HG02623 (cell line): Measurements from ENCODE around the gene SPDYE2.
"Not testable (repeated sequence)": the region's sequence is repeated elsewhere in the genome, so short reads cannot be mapped to it uniquely, and the experiment has no call there.

ENCODE experiments used
- ATAC-seq: cut with Tn5 transposase; IDR thresholded peaks from one replicate; pipeline ENCODE4 v1.9.1; 2021; ENCODE audit warnings: moderate library complexity; ENCODE audit not compliant: unreplicated experiment

Gene SPDYE2

GRCh38 chr7:102550808-102551422 lies at the start of gene SPDYE2:
Gene SPDYE2 (plus strand): TSS chr7:102551226. CDS start chr7:102553256, 2,030 bp downstream.
- ATAC-seq: not testable (repeated sequence)

DNA sequence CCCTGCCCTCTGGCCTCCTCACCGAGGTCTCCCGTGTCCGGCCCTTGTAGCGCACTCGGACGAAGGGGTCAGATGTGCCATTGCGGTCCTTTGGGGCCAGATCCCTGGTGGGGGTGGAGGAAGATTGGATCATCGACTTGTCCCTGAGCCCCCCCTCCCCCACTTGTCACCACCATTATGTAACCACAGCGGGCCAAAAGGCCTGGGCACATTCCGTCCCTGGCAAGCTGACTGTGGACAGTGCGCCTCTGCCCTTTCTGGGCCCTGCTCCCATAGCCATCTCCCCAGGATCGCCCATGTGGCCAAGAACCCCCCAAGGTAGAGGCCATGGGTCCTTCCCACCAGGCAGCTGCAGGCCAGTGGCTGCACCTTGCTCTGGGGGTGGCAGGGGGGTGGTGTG lies 47.9 kb upstream of the SPDYE2 start:
- ATAC-seq: not testable (repeated sequence)

GRCh38 chr7:102505298-102506185 lies 45.5 kb upstream of the SPDYE2 start:
- ATAC-seq: not testable (repeated sequence)

GRCh38 chr7:102507410-102508088 lies 43.5 kb upstream of the SPDYE2 start:
- not testable (repeated sequence) for ATAC-seq

DNA sequence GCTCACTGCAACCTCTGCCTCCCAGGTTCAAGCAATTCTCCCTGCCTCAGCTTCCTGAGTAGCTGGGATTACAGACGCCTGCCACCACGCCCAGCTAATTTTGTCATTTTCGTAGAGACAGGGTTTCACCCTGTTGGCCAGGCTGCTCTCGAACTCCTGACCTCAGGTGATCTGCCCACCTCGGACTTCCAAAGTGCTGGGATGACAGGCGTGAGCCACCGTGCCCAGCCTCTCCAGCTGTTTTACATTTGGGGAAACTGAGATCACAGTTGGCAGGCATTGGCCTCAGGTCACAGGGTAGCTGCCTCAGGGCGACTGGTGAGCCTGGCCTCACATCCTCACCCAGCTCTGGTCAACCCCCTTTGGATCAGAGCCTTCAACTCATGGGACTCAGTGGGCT lies 40.5 kb upstream of the SPDYE2 start:
- ATAC-seq: not testable (repeated sequence)

DNA sequence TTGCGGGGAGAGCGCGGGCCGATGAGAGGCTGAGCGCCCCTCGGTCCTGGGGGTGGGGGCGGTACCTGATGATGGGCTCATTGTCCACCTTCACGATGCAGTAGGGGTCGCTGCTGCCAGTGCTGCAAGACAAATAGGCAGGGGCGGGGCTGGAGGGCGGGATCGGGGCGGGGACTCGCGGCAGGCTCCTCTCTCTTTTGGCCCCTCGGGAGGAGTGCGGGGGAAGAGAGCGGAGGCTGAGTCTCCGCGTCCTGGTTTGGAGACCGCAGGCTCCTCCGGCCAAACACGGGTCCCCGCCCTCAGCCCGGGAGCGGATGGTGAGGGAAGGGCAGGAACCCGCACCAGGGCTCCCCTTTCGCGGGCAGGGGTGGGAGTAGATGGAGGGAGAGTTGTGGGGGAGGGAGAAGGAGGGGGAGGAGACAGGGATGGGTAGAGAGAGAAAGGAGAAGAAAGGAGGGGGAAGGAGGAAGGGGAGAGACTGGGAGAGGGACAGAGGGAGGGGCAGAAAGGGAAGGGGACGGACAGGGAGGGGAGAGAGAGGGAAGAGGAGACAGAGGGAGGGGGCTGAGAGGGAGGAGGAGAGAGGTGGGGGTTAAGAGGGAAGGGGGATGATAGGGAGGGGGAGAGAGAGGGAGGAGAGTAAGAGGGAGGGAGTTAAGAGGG lies 39.0 kb upstream of the SPDYE2 start:
- peak; percentile 37 for ATAC-seq

DNA sequence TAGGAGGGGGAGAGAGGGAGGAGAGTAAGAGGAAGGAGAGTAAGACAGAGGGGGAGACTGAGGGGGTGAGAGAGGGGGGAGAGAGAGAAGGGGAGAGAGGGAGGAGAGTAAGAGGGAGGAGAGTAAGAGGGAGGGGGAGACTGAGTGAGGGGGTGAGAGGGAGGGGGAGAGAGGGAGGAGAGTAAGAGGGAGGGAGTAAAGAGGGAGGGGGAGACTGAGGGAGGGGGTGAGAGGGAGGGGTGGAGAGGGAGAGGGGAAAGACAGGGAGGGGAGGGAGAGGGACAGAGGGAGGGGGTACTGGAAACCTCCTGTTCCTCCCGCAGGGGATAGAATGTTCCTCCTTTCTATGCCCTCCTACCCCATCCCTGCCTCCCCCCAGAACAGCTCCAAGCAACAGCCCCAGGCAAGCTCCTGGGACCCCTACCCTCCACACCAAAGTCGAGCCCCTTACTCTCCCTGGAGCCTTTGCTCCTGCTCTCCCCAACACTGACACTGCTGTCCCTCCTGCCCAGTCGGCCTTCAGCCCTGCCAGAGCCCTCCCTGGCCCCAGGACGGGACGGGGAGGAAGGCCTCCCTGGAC lies 38.3 kb upstream of the SPDYE2 start:
- not testable (repeated sequence) for ATAC-seq

DNA sequence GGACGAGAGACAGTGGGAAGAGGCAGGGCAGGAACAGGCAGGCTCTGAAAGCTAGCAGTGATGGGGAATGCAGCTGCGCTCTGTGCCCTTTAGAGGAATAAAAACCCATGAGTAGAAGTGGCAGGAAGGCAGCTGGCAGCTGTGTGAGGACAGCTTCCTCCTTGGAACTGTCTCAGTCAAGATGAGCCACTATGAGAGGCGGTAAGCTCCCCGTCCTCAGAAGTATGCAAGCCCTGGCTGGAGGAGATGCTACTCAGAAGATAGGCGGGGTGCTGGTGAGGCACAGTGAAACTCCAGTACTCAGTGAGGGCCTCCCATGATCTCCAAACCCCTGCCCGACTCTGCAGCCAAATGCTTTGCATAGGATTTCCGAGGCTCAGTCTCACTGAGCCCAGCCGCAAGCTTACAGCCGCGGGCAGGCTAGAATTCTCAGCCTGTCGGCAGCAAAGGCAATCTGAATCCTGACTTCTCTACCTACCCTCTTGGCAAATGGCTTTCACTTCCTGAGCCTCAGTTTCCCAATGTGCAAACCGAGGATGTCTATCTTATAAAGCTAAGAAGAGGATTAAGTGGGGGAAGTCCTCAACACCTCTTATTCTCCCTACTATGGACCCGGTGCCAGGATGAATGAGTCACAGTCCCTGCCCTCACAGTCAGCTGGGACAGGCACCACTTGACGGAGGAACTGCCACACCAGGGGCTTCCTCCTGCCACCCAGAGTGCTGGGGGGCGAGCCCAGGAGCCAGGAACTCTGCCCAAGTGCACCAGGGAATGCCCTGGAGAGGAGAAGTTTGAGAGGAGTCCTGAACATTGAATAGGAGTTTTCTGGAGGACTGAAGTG lies 35.9 kb upstream of the SPDYE2 start:
- peak; percentile 63 for ATAC-seq

DNA sequence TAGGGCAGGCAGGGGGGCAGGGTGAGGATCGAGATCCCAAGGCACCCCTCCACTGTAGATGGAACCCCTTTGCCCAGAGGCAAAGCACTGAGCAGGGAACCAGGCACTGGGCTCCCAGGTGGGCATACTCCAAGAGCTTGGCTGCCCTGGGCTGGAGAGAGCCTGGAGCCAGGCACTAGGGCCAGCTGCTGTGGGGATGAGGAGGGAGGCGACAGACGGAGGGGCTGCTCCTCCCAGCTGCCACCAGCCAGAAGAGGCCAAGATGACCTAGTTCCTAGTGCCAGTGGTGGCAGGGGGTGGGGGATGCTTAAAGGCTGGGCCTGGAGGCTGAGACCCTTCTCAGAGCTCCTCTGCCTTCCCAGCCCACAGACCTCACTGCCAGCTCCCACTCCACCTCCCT lies 35.1 kb upstream of the SPDYE2 start:
- not testable (repeated sequence) for ATAC-seq

- ATAC-seq: not testable (repeated sequence)
Measured at GRCh38 chr7:102516951-102517350, 34.1 kb upstream of the SPDYE2 start.

GRCh38 chr7:102517550-102518147 lies 33.4 kb upstream of the SPDYE2 start, which contains the start of gene RASA4B:
Gene RASA4B (minus strand): TSS chr7:102517777. CDS start chr7:102517710, 67 bp downstream.
- peak; percentile 74 for ATAC-seq

DNA sequence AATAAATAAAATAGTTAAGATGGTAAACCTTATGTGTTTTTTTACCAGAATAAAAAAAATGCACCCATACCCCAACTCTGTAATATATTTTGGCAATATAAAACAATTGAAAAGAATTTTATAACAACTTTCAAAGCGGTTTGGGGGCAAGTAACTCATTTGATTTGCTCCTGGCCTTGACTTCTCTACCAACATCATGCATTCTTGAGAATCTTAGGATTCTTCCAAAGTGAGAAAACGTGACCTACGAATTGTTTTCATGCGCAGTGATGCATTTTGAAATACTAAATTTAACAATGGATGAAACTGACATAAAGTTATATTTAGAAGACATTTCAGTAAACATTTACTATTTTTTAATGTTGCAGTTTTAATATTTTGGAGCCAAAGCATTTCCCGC lies 30.2 kb upstream of the SPDYE2 start:
- ATAC-seq: not testable (repeated sequence)

GRCh38 chr7:102524803-102525202 lies 26.2 kb upstream of the SPDYE2 start:
- not testable (repeated sequence) for ATAC-seq

- ATAC-seq: not testable (repeated sequence)
Measured at GRCh38 chr7:102527182-102527581, 23.8 kb upstream of the SPDYE2 start.

GRCh38 chr7:102527822-102528793 lies 22.9 kb upstream of the SPDYE2 start:
- ATAC-seq: not testable (repeated sequence)

- ATAC-seq: not testable (repeated sequence)
Measured at GRCh38 chr7:102531583-102531982, 19.4 kb upstream of the SPDYE2 start.

GRCh38 chr7:102532127-102532526 lies 18.9 kb upstream of the SPDYE2 start:
- ATAC-seq: not testable (repeated sequence)

- ATAC-seq: not testable (repeated sequence)
Measured at GRCh38 chr7:102535062-102535615, 15.9 kb upstream of the SPDYE2 start.
